ENCODE results near the gene OXTR.

OXTR gene

GRCh38 chr3:8784676-8785435 is 15.4 kb upstream of the OXTR start:
- Histone ChIP-seq H3K4me3 (ENCODE audit: low read depth, low read length) (no peak overlapping the region), H3K9ac (ENCODE audit: low read depth, low read length) (no peak overlapping the region), H3K27me3 (ENCODE audit: control insufficient read depth, insufficient read depth, low read length) (no peaks in the 10 kb centered on the region), H3K36me3 (ENCODE audit: control insufficient read depth, insufficient read depth, low read length) (no peaks in the 10 kb centered on the region), H3K27ac (ENCODE audit: low read depth, low read length) (no peak overlapping the region), H3K4me1 (ENCODE audit: control insufficient read depth, insufficient read depth, low read length) (peaks cover 17% of the 10 kb centered on the region), H3K9me3 (ENCODE audit: control insufficient read depth, insufficient read depth, low read length) (no peaks in the 10 kb centered on the region)

DNA sequence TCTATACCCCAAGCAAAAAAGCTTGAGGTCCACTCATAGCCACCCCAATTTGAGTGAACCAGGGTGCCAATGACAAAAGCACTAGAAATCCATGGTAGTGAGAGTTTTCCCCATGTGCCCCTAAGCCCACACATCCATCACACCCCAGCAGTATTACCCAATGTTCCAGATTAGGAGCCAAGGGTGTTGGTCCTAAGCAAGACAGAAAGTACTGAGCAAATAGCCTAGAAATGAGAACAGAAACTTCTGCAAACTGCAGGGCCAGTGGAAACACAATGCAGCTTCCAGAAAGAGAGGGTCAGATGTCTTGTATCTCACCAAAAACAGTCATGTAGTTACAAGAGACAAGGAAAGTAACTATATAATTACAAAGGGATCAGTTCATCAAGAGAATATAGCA is 10.9 kb upstream of the OXTR start:
- H3K27me3 ChIP-seq (ENCODE audit: control insufficient read depth, insufficient read depth, low read length) = no peaks in the 10 kb centered on the region
- H3K9me3 ChIP-seq (ENCODE audit: control insufficient read depth, insufficient read depth, low read length) = no peaks in the 10 kb centered on the region
- no peak overlapping the region for H3K4me3 ChIP-seq (ENCODE audit: low read depth, low read length)
- peaks cover 17% of the 10 kb centered on the region for H3K4me1 ChIP-seq (ENCODE audit: control insufficient read depth, insufficient read depth, low read length)
- H3K9ac ChIP-seq (ENCODE audit: low read depth, low read length) = no peak overlapping the region
- H3K27ac ChIP-seq (ENCODE audit: low read depth, low read length) = no peak overlapping the region
- no peaks in the 10 kb centered on the region for H3K36me3 ChIP-seq (ENCODE audit: control insufficient read depth, insufficient read depth, low read length)

- Histone ChIP-seq H3K4me1 (ENCODE audit: control insufficient read depth, insufficient read depth, low read length) (peaks cover under 1% of the 10 kb centered on the region; the same call in 1 of the 2 replicates), H3K9ac (ENCODE audit: low read depth, low read length) (no peak overlapping the region), H3K4me3 (ENCODE audit: low read depth, low read length) (no peak overlapping the region), H3K27ac (ENCODE audit: low read depth, low read length) (no peak overlapping the region), H3K27me3 (ENCODE audit: control insufficient read depth, insufficient read depth, low read length) (no peaks in the 10 kb centered on the region), H3K9me3 (ENCODE audit: control insufficient read depth, insufficient read depth, low read length) (no peaks in the 10 kb centered on the region), H3K36me3 (ENCODE audit: control insufficient read depth, insufficient read depth, low read length) (no peaks in the 10 kb centered on the region)
Measured at GRCh38 chr3:8778475-8778874, 9.1 kb upstream of the OXTR start.

DNA sequence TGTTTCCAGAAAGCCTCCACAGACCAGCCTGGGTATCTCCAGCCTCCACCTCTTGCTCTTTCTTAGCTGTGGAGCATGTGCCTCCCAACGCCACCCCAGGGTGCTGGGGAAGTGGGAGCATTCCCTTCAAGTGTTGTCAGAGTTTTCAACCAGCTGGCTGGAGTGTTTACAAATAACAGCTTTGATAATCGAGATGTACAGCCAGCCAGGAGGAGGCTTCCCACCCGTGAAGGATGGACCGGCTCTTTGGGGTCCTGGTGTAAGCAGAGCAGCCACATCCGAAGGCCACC is 8.5 kb upstream of the OXTR start:
- H3K36me3 ChIP-seq (ENCODE audit: control insufficient read depth, insufficient read depth, low read length) = no peaks in the 10 kb centered on the region
- H3K4me3 ChIP-seq (ENCODE audit: low read depth, low read length) = no peak overlapping the region
- H3K27ac ChIP-seq (ENCODE audit: low read depth, low read length) = no peak overlapping the region
- no peak overlapping the region for H3K9ac ChIP-seq (ENCODE audit: low read depth, low read length)
- H3K27me3 ChIP-seq (ENCODE audit: control insufficient read depth, insufficient read depth, low read length) = no peaks in the 10 kb centered on the region
- no peaks in the 10 kb centered on the region for H3K9me3 ChIP-seq (ENCODE audit: control insufficient read depth, insufficient read depth, low read length)
- no peaks in the 10 kb centered on the region; the same call in 1 of the 2 replicates for H3K4me1 ChIP-seq (ENCODE audit: control insufficient read depth, insufficient read depth, low read length)

- no peaks in the 10 kb centered on the region for H3K27me3 ChIP-seq (ENCODE audit: control insufficient read depth, insufficient read depth, low read length)
- H3K27ac ChIP-seq (ENCODE audit: low read depth, low read length) = no peak overlapping the region
- H3K9ac ChIP-seq (ENCODE audit: low read depth, low read length) = no peak overlapping the region
- H3K4me3 ChIP-seq (ENCODE audit: low read depth, low read length) = no peak overlapping the region
- no peaks in the 10 kb centered on the region for H3K9me3 ChIP-seq (ENCODE audit: control insufficient read depth, insufficient read depth, low read length)
- no peaks in the 10 kb centered on the region; the same call in 1 of the 2 replicates for H3K4me1 ChIP-seq (ENCODE audit: control insufficient read depth, insufficient read depth, low read length)
- H3K36me3 ChIP-seq (ENCODE audit: control insufficient read depth, insufficient read depth, low read length) = no peaks in the 10 kb centered on the region
Measured at GRCh38 chr3:8777201-8777977, 8.0 kb upstream of the OXTR start.

GRCh38 chr3:8776406-8776805 is 7.0 kb upstream of the OXTR start:
- Histone ChIP-seq H3K27ac (ENCODE audit: low read depth, low read length) (no peak overlapping the region), H3K4me3 (ENCODE audit: low read depth, low read length) (no peak overlapping the region), H3K4me1 (ENCODE audit: control insufficient read depth, insufficient read depth, low read length) (peaks cover 2% of the 10 kb centered on the region), H3K9ac (ENCODE audit: low read depth, low read length) (no peak overlapping the region), H3K27me3 (ENCODE audit: control insufficient read depth, insufficient read depth, low read length) (no peaks in the 10 kb centered on the region; the same call in 1 of the 2 replicates), H3K9me3 (ENCODE audit: control insufficient read depth, insufficient read depth, low read length) (no peaks in the 10 kb centered on the region), H3K36me3 (ENCODE audit: control insufficient read depth, insufficient read depth, low read length) (no peaks in the 10 kb centered on the region)

- no peak overlapping the region for H3K4me3 ChIP-seq (ENCODE audit: low read depth, low read length)
- H3K9me3 ChIP-seq (ENCODE audit: control insufficient read depth, insufficient read depth, low read length) = no peaks in the 10 kb centered on the region
- no peaks in the 10 kb centered on the region for H3K36me3 ChIP-seq (ENCODE audit: control insufficient read depth, insufficient read depth, low read length)
- H3K4me1 ChIP-seq (ENCODE audit: control insufficient read depth, insufficient read depth, low read length) = peaks cover 10% of the 10 kb centered on the region
- no peaks in the 10 kb centered on the region; the same call in 1 of the 2 replicates for H3K27me3 ChIP-seq (ENCODE audit: control insufficient read depth, insufficient read depth, low read length)
- H3K9ac ChIP-seq (ENCODE audit: low read depth, low read length) = no peak overlapping the region
- H3K27ac ChIP-seq (ENCODE audit: low read depth, low read length) = peak overlapping the region; percentile 14
Measured at GRCh38 chr3:8775602-8776001, 6.2 kb upstream of the OXTR start.

- H3K27ac ChIP-seq (ENCODE audit: low read depth, low read length) = peak overlapping the region; percentile 14
- H3K4me3 ChIP-seq (ENCODE audit: low read depth, low read length) = no peak overlapping the region
- peaks cover 15% of the 10 kb centered on the region for H3K4me1 ChIP-seq (ENCODE audit: control insufficient read depth, insufficient read depth, low read length)
- H3K9ac ChIP-seq (ENCODE audit: low read depth, low read length) = no peak overlapping the region
- no peaks in the 10 kb centered on the region for H3K36me3 ChIP-seq (ENCODE audit: control insufficient read depth, insufficient read depth, low read length)
- no peaks in the 10 kb centered on the region for H3K9me3 ChIP-seq (ENCODE audit: control insufficient read depth, insufficient read depth, low read length)
- peaks cover under 1% of the 10 kb centered on the region for H3K27me3 ChIP-seq (ENCODE audit: control insufficient read depth, insufficient read depth, low read length)
Measured at GRCh38 chr3:8775181-8775580, 5.8 kb upstream of the OXTR start.

- Histone ChIP-seq H3K36me3 (ENCODE audit: control insufficient read depth, insufficient read depth, low read length) (no peaks in the 10 kb centered on the region), H3K27me3 (ENCODE audit: control insufficient read depth, insufficient read depth, low read length) (peaks cover 10% of the 10 kb centered on the region), H3K9ac (ENCODE audit: low read depth, low read length) (no peak overlapping the region), H3K4me1 (ENCODE audit: control insufficient read depth, insufficient read depth, low read length) (peaks cover 23% of the 10 kb centered on the region), H3K27ac (ENCODE audit: low read depth, low read length) (no peak overlapping the region), H3K9me3 (ENCODE audit: control insufficient read depth, insufficient read depth, low read length) (no peaks in the 10 kb centered on the region), H3K4me3 (ENCODE audit: low read depth, low read length) (no peak overlapping the region)
Measured at GRCh38 chr3:8773941-8774542, 4.6 kb upstream of the OXTR start.

DNA sequence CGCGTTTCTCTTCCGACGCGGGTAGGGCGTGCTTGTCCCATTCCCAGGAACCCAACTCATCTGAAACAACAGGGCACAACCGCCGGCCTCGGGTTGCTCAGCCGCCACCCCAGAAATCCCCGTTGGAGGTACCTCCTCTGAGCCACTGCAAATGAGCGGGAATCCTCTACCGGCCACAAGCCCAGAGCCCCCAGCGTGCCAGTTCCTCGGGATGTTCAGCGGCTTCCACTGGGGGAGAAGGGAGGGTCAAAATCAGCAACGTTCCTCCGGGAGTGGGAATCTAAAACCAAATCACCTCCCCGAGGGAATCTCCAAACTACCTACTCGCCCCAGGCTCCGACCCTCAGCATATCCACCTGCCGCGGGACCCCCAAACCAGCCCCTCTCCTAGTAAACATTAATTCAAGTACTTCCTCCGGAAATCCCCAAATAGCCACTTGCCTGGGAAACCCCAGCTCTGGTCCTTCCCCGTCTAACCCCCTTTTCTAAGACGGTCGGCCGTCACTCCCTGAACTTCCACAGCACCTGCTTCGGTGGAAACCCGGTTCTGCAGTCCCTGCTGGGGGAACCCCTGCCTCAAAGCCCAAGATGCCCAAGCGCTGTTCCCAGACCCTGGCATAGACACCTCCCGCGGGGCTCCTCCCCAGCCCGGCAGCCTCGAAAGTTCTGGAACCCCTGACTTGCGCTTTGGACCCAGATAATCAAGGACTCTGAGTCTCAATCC is 887 bp downstream of the OXTR start:
- Histone ChIP-seq H3K9ac (ENCODE audit: low read depth, low read length) (no peak overlapping the region), H3K4me3 (ENCODE audit: low read depth, low read length) (peak overlapping the region; percentile 54), H3K36me3 (ENCODE audit: control insufficient read depth, insufficient read depth, low read length) (no peaks in the 10 kb centered on the region), H3K27ac (ENCODE audit: low read depth, low read length) (no peak overlapping the region), H3K27me3 (ENCODE audit: control insufficient read depth, insufficient read depth, low read length) (peaks cover 63% of the 10 kb centered on the region), H3K9me3 (ENCODE audit: control insufficient read depth, insufficient read depth, low read length) (no peaks in the 10 kb centered on the region), H3K4me1 (ENCODE audit: control insufficient read depth, insufficient read depth, low read length) (peaks cover 30% of the 10 kb centered on the region)

Data from HUES48 (cell line).